C4-2B (cell line): ENCODE results near the gene ENO4.

Experiments
- ZFX ChIP-seq: fragments of 450-650 bp; IDR thresholded peaks from 2 replicates; pipeline ENCODE4 v1.6.1; 2017
- TF ChIP-seq, protein P1 (sequence below): fragments of 450-650 bp; conservative IDR thresholded peaks from 2 replicates; pipeline ENCODE4 v1.5.1; 2017; ENCODE audit warnings: mild to moderate bottlenecking

DNA sequence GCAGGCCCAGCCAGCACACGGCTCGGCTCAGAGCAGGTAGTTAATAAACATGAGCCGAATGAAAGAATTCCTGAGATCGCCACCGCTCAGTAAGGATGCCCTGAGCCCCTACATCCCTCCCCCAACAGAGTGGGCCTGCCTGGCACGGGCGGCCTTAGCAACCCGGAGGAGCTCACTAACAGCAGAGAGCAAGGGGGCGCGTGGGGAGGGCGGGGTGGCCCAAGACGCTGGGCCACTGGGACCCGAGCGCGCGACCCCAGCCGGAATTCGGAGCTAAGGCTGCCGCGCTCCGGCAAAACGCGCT, 403 bp upstream of the ENO4 start:
- TF ChIP-seq, protein P1, sequence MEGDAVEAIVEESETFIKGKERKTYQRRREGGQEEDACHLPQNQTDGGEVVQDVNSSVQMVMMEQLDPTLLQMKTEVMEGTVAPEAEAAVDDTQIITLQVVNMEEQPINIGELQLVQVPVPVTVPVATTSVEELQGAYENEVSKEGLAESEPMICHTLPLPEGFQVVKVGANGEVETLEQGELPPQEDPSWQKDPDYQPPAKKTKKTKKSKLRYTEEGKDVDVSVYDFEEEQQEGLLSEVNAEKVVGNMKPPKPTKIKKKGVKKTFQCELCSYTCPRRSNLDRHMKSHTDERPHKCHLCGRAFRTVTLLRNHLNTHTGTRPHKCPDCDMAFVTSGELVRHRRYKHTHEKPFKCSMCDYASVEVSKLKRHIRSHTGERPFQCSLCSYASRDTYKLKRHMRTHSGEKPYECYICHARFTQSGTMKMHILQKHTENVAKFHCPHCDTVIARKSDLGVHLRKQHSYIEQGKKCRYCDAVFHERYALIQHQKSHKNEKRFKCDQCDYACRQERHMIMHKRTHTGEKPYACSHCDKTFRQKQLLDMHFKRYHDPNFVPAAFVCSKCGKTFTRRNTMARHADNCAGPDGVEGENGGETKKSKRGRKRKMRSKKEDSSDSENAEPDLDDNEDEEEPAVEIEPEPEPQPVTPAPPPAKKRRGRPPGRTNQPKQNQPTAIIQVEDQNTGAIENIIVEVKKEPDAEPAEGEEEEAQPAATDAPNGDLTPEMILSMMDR = no peak
- no peak for TF ChIP-seq ZFX
